Epithelial cell of esophagus (primary cell): Measurements from ENCODE around the gene SLC5A1.

ENCODE experiments used
- DNase-seq: peaks from one replicate; pipeline ENCODE4 v3.0.0; 2010; ENCODE audit warnings: low read depth
- H3K4me3 ChIP-seq: 2 replicates; pipeline ENCODE4 v1.5.1; 2011; ENCODE audit warnings: mild to moderate bottlenecking, low read length, control low read depth
- CTCF ChIP-seq: IDR thresholded peaks from 2 replicates; pipeline ENCODE4 v1.5.1; 2011; ENCODE audit warnings: low read depth, mild to moderate bottlenecking, low read length, control low read depth, inconsistent platforms; ENCODE audit not compliant: insufficient read depth; ENCODE audit errors: missing control alignments

The SLC5A1 gene

GRCh38 chr22:32016081-32016480 lies 27.0 kb upstream of the SLC5A1 start:
- no peak for TF ChIP-seq CTCF
- DNase-seq = no peak
- H3K4me3 ChIP-seq = no peak overlapping the region

- H3K4me3 ChIP-seq = no peak overlapping the region
- DNase-seq = peak; percentile 57
- no peak for TF ChIP-seq CTCF
Observed at GRCh38 chr22:32018056-32018455, 25.0 kb upstream of the SLC5A1 start.

DNA sequence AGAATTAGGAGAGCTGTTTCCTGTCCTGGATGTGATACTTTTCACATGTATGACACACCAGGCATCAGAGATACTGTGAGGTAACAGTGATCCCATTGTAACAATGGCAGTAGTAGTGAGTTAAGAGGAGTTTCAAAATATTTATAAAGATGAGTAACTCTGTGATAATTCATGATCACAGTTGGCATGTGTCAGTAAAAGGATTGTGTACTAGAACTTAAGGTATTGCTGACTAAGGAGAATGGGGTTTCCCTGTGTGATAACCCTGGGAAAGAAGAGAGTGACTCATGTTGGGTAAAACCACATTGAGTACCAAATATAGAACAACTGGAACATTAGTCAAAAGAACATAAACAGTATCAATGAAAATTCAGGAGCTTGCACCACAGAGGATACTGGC lies 22.9 kb upstream of the SLC5A1 start:
- no peak overlapping the region for H3K4me3 ChIP-seq
- peak; percentile 98 for DNase-seq
- no peak for TF ChIP-seq CTCF

DNA sequence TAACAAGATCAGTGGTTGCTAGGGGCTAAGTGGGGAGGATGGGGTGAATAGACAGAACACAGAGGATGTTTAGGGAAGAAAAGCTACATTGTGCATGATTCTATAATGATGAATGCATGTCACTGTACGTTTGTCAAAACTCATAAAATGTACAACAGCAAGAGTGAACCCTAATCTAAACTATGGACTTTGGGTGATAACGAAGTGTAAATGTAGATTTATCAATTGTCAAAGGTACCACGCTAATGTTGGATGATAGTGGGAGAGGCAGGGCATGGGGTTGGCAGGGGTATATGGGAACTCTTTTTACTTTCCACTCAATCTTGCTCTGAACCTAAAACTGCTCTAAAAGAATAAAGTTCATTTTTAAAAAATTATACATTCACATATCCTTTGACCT lies 21.3 kb upstream of the SLC5A1 start:
- no peak for TF ChIP-seq CTCF
- DNase-seq = no peak
- H3K4me3 ChIP-seq = no peak overlapping the region

GRCh38 chr22:32023251-32023827 lies 19.7 kb upstream of the SLC5A1 start:
- TF ChIP-seq CTCF = no peak
- H3K4me3 ChIP-seq = no peak overlapping the region
- DNase-seq = peak; percentile 75

- peak; percentile 88 for DNase-seq
- H3K4me3 ChIP-seq = no peak overlapping the region
- no peak for TF ChIP-seq CTCF
Observed at GRCh38 chr22:32024796-32025195, 18.3 kb upstream of the SLC5A1 start.

DNA sequence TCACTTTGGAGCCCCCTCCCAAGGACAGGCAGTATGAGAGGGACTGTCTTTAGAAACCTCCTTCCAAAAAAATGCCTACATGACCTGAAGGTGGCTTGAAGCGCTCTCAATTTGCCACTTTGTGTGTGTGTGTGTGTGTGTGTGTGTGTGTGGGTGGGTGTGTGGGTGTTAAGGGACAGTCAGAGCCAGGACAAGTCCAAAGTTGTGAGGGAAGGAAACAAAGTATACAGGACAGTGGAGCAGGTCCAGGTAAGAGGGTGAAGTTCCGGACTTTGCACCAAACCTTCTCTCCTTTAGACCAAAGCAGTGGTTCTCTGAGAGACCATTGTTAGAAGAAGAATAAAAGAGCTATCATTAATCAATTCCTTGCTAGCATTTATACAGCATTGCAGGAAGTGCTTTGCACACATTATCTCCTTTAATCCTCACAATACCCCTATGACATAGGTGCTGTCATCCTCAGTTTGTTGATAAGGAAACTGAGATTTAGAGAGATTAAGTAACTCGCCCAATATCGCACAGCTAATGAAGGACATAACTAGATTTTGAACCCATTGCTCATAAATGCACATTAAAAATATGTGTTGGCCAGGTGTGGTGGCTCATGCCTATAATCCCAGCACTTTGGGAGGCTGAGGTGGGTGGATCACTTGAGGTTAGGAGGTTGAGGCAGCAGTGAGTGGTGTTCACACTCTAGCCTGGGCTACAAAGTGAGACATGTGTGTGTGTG lies 12.4 kb upstream of the SLC5A1 start:
- no peak for TF ChIP-seq CTCF
- no peak overlapping the region for H3K4me3 ChIP-seq
- DNase-seq = no peak
